GM21390 (cell line): ENCODE data around the gene NECTIN4.
"Not testable (repeated sequence)": the region's sequence is repeated elsewhere in the genome, so short reads cannot be mapped to it uniquely, and the experiment has no call there.

Source experiments
- ATAC-seq: cut with Tn5 transposase; IDR thresholded peaks from one replicate; pipeline ENCODE4 v1.9.1; 2021; ENCODE audit not compliant: unreplicated experiment

Gene NECTIN4

GRCh38 chr1:161033751-161034150 lies 55.6 kb downstream of the NECTIN4 start:
- no peak for ATAC-seq

- no peak for ATAC-seq
Observed at GRCh38 chr1:161032409-161032808, 56.9 kb downstream of the NECTIN4 start.

- no peak for ATAC-seq
Observed at GRCh38 chr1:161031874-161032273, 57.5 kb downstream of the NECTIN4 start.

- ATAC-seq = not testable (repeated sequence)
Observed at GRCh38 chr1:161029466-161029865, 59.9 kb downstream of the NECTIN4 start.

- not testable (repeated sequence) for ATAC-seq
Observed at GRCh38 chr1:161026954-161027353, 62.4 kb downstream of the NECTIN4 start.

GRCh38 chr1:161022432-161022831 lies 66.9 kb downstream of the NECTIN4 start:
- ATAC-seq = not testable (repeated sequence)

GRCh38 chr1:161021970-161022353 lies 67.4 kb downstream of the NECTIN4 start:
- no peak for ATAC-seq

GRCh38 chr1:161021165-161021969 lies 68.0 kb downstream of the NECTIN4 start:
- ATAC-seq = peak; percentile 92
